OCI-LY3 (cell line): ENCODE results near the gene SEL1L.

Experiments
- H2AFZ ChIP-seq: fragments of 200-600, 300-600 bp; shearing (Covaris generic); 2 replicates; pipeline ENCODE4 v1.6.0; 2014; ENCODE audit warnings: antibody characterized with exemption, low read depth, low read length
- H3K27ac ChIP-seq: fragments of 200-600, 300-600 bp; sonication (generic); 2 replicates; pipeline ENCODE4 v1.5.1; 2014; ENCODE audit warnings: mild to moderate bottlenecking, low read length, moderate library complexity, mixed read lengths
- H3K27me3 ChIP-seq: fragments of 200-600, 300-600 bp; sonication (generic); 2 replicates; pipeline ENCODE4 v1.6.1; 2014; ENCODE audit warnings: low read depth, low read length, mixed read lengths
- H3K36me3 ChIP-seq: fragments of 200-600, 300-600 bp; sonication (generic); replicated peaks from 2 replicates; pipeline ENCODE3; 2014; ENCODE audit warnings: low read depth, low read length, mixed read lengths
- H3K4me1 ChIP-seq: fragments of 300-600, 200-600 bp; sonication (generic); 2 replicates; pipeline ENCODE4 v1.6.1; 2014; ENCODE audit warnings: low read length, mixed read lengths
- H3K4me2 ChIP-seq: fragments of 200-600, 300-600 bp; sonication (generic); 2 replicates; pipeline ENCODE4 v1.6.1; 2014; ENCODE audit warnings: low read length, mixed read lengths
- H3K4me3 ChIP-seq: fragments of 300-600, 200-600 bp; sonication (generic); 2 replicates; pipeline ENCODE4 v1.5.1; 2014; ENCODE audit warnings: antibody characterized with exemption, mild to moderate bottlenecking, low read length, moderate library complexity
- H3K79me2 ChIP-seq: fragments of 300-600, 200-600 bp; shearing (Covaris generic); 2 replicates; pipeline ENCODE4 v1.6.1; 2014; ENCODE audit warnings: mild to moderate bottlenecking, low read length, mixed read lengths
- H3K9ac ChIP-seq: fragments of 300-600, 200-600 bp; shearing (Covaris generic); 2 replicates; pipeline ENCODE4 v1.6.0; 2014; ENCODE audit warnings: mild to moderate bottlenecking, low read length, moderate library complexity
- H3K9me3 ChIP-seq: fragments of 200-600, 300-600 bp; shearing (Covaris generic); 2 replicates; pipeline ENCODE4 v1.6.1; 2014; ENCODE audit warnings: low read length, mixed read lengths; ENCODE audit not compliant: insufficient read depth
- H4K20me1 ChIP-seq: fragments of 200-600, 300-600 bp; sonication (generic); 2 replicates; pipeline ENCODE4 v1.6.1; 2016; ENCODE audit warnings: low read length, mixed read lengths; ENCODE audit not compliant: insufficient read depth
- CTCF ChIP-seq: fragments of 200-600, 300-600 bp; sonication (generic); IDR thresholded peaks from 2 replicates; pipeline ENCODE4 v1.5.1; 2014; ENCODE audit warnings: antibody characterized with exemption, low read length, low read depth
- EZH2phosphoT487 ChIP-seq: fragments of 200-600 bp; shearing (Covaris generic); IDR thresholded peaks from 2 replicates; pipeline ENCODE4 v1.6.1; 2018; ENCODE audit warnings: antibody characterized with exemption, mixed run types, low read depth

SEL1L gene

GRCh38 chr14:81427348-81428058 lies 106.2 kb downstream of the SEL1L start:
- Histone ChIP-seq H3K79me2 (no peaks in the 10 kb centered on the region), H3K27ac (no peak overlapping the region)

GRCh38 chr14:81423504-81423903 lies 110.1 kb downstream of the SEL1L start:
- no peak overlapping the region for H2AFZ ChIP-seq
- TF ChIP-seq CTCF (no peak), EZH2phosphoT487 (no peak)
- no peak overlapping the region for H3K4me3 ChIP-seq
- no peaks in the 10 kb centered on the region for H3K79me2 ChIP-seq
- H3K36me3 ChIP-seq = no peaks in the 10 kb centered on the region
- H3K9ac ChIP-seq = no peak overlapping the region
- no peaks in the 10 kb centered on the region for H3K4me1 ChIP-seq
- H3K27me3 ChIP-seq = peaks cover 8% of the 10 kb centered on the region
- no peaks in the 10 kb centered on the region for H3K9me3 ChIP-seq
- no peaks in the 10 kb centered on the region for H4K20me1 ChIP-seq
- no peak overlapping the region for H3K27ac ChIP-seq
- H3K4me2 ChIP-seq = no peak overlapping the region

More at GRCh38 chr14:81427348-81428058, 106.2 kb downstream of the SEL1L start:
- Histone ChIP-seq H2AFZ (no peak overlapping the region), H4K20me1 (no peaks in the 10 kb centered on the region), H3K9ac (no peak overlapping the region), H3K27me3 (peaks cover 20% of the 10 kb centered on the region), H3K4me1 (no peaks in the 10 kb centered on the region), H3K9me3 (no peaks in the 10 kb centered on the region), H3K4me3 (no peak overlapping the region), H3K4me2 (no peak overlapping the region), H3K36me3 (no peaks in the 10 kb centered on the region)
- no peak for TF ChIP-seq CTCF
- TF ChIP-seq EZH2phosphoT487 = no peak
